ENCODE data around the gene CNTNAP2.

CNTNAP2 gene

GRCh38 chr7:146713205-146713604, 596.6 kb downstream of the CNTNAP2 start:
- TF ChIP-seq GATA3 (IDR thresholded peaks at IDR 0.05; ENCODE audit: low read depth, low read length) = no peak
- no peak for TF ChIP-seq GATA2 (IDR thresholded peaks at IDR 0.05; ENCODE audit: low read depth, low read length)

GRCh38 chr7:146713934-146714333, 597.3 kb downstream of the CNTNAP2 start:
- TF ChIP-seq GATA3 (IDR thresholded peaks at IDR 0.05; ENCODE audit: low read depth, low read length) (no peak), GATA2 (IDR thresholded peaks at IDR 0.05; ENCODE audit: low read depth, low read length) (no peak)

DNA sequence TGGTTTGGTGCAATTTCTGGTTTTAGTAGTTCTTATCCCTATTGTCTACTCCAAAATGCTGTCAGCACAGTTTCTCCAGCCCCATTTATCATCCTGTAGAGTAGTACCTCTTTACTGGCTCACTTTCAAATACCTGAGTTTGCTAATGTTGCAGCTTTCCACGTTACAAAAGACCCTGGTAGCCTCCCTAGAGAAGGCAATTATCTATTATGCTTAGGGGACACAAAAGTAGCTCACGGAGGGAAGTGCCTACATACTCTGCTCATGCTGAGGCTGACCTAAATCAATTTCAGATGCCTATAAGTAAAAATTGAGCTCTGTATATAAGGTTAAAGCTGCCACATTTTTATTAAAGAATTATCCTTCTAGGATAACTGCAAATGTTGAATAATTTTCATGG, 603.6 kb downstream of the CNTNAP2 start:
- TF ChIP-seq GATA3 (IDR thresholded peaks at IDR 0.05; ENCODE audit: low read depth, low read length) (no peak), GATA2 (IDR thresholded peaks at IDR 0.05; ENCODE audit: low read depth, low read length) (no peak)

GRCh38 chr7:146722986-146723385, 606.4 kb downstream of the CNTNAP2 start:
- no peak for TF ChIP-seq GATA2 (IDR thresholded peaks at IDR 0.05; ENCODE audit: low read depth, low read length)

DNA sequence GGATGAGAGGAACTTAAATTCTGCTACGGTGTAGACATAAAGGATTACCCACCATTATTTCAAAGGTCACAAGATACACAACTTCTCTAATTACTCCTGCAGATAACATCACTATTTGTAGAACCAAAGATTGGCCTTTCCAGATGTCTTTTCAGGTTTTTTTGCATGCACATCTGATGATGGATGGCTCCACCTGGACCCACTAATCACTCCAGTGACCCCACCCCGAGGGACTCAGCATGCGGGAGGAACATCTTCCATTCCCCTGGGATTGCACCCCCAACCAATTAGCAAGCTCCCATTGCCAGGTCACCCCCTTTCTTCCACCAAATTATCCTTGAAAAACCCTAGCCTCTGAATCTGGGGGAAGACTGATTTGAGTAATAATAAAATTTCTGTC, 608.9 kb downstream of the CNTNAP2 start:
- TF ChIP-seq GATA3 (IDR thresholded peaks at IDR 0.05; ENCODE audit: low read depth, low read length) (no peak), GATA2 (IDR thresholded peaks at IDR 0.05; ENCODE audit: low read depth, low read length) (no peak)

- TF ChIP-seq GATA3 (IDR thresholded peaks at IDR 0.05; ENCODE audit: low read depth, low read length) (no peak), GATA2 (IDR thresholded peaks at IDR 0.05; ENCODE audit: low read depth, low read length) (no peak)
Observed at GRCh38 chr7:146728141-146728540, 611.5 kb downstream of the CNTNAP2 start.

GRCh38 chr7:146728611-146729010, 612.0 kb downstream of the CNTNAP2 start:
- TF ChIP-seq GATA2 (IDR thresholded peaks at IDR 0.05; ENCODE audit: low read depth, low read length) (no peak), GATA3 (IDR thresholded peaks at IDR 0.05; ENCODE audit: low read depth, low read length) (no peak)

DNA sequence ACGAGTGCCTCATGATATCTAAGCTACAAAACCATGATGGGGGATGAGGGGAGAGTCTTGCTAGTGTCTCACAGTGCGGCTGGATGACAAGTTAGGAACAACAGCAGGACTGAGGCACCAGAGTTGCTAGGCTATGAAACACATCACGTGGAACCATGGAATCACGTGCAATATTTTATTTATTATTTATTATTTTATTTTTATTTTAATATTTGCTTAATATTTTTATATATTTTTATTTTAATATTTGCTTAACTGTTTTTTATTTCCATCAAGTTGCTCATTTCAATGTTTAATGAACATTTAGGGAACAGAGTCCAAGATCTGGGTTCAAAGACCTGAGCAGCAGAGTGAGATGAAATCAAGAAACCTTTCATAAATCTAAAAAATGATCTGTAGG, 614.6 kb downstream of the CNTNAP2 start:
- no peak for TF ChIP-seq GATA3 (IDR thresholded peaks at IDR 0.05; ENCODE audit: low read depth, low read length)
- TF ChIP-seq GATA2 (IDR thresholded peaks at IDR 0.05; ENCODE audit: low read depth, low read length) = no peak

DNA sequence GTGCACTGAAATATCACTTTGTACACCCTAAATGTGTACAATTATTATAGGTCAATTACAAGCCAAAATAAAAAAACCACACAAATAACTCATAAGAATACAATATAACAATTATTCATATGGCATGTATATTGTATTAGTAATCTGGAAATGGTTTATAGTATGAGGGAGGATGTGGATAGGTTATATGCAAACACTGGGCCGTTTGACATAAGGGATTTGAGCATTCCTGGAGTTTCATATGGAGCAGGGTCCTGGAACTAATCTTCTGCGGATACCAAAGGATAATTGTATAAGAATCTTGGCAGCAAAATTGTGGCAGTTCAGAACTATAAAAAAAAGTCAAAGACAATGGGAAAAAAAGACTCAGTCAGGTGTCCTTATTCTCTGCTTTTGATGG, 619.4 kb downstream of the CNTNAP2 start:
- no peak for TF ChIP-seq GATA3 (IDR thresholded peaks at IDR 0.05; ENCODE audit: low read depth, low read length)
- TF ChIP-seq GATA2 (IDR thresholded peaks at IDR 0.05; ENCODE audit: low read depth, low read length) = no peak

GRCh38 chr7:146736446-146737190, 620.0 kb downstream of the CNTNAP2 start:
- TF ChIP-seq GATA2 (IDR thresholded peaks at IDR 0.05; ENCODE audit: low read depth, low read length) (no peak), GATA3 (IDR thresholded peaks at IDR 0.05; ENCODE audit: low read depth, low read length) (no peak)

DNA sequence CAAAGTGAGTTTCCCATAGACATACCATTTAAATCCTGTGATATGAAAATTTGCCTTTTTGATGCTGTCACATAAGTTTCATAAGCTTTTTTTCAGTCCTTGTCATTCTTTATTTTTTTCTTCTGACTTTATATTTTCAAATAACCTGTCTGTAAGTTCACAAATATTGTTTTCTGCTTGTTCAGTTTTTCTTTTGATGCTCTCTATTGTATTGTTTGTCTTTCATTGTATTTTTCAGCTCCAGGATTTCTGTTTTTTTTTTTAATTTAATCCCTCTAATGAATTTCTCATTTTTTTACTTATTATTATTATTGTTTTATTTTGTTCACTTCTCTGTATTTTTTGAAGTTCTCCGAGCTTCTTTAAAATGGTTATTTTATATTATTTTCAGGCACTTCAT, 623.4 kb downstream of the CNTNAP2 start:
- TF ChIP-seq GATA2 (IDR thresholded peaks at IDR 0.05; ENCODE audit: low read depth, low read length) (no peak), GATA3 (IDR thresholded peaks at IDR 0.05; ENCODE audit: low read depth, low read length) (no peak)

DNA sequence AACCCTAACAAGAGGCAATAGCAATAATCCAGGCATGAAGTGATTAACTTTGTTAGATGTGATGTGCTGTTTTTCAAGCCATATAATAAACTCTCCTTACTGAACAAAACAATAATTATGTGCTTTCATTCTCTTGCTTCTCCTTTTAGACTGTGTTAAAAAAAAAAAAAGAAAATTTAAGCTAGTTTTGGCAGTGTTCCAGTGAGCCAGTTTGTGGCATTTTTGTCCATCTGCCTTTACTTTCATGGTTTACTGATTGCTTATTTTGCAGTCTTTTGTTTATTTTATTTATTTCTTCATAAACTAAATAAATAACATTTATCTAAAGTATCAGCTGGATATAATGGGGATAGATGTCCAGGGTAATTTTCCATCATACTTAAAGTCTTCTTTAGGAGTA, 625.3 kb downstream of the CNTNAP2 start:
- TF ChIP-seq GATA2 (IDR thresholded peaks at IDR 0.05; ENCODE audit: low read depth, low read length) = no peak
- TF ChIP-seq GATA3 (IDR thresholded peaks at IDR 0.05; ENCODE audit: low read depth, low read length) = no peak

- TF ChIP-seq GATA3 (IDR thresholded peaks at IDR 0.05; ENCODE audit: low read depth, low read length) (no peak), GATA2 (IDR thresholded peaks at IDR 0.05; ENCODE audit: low read depth, low read length) (no peak)
Observed at GRCh38 chr7:146754385-146754784, 637.8 kb downstream of the CNTNAP2 start.

- TF ChIP-seq GATA2 (IDR thresholded peaks at IDR 0.05; ENCODE audit: low read depth, low read length) = no peak
- TF ChIP-seq GATA3 (IDR thresholded peaks at IDR 0.05; ENCODE audit: low read depth, low read length) = no peak
Observed at GRCh38 chr7:146755585-146755984, 639.0 kb downstream of the CNTNAP2 start.

DNA sequence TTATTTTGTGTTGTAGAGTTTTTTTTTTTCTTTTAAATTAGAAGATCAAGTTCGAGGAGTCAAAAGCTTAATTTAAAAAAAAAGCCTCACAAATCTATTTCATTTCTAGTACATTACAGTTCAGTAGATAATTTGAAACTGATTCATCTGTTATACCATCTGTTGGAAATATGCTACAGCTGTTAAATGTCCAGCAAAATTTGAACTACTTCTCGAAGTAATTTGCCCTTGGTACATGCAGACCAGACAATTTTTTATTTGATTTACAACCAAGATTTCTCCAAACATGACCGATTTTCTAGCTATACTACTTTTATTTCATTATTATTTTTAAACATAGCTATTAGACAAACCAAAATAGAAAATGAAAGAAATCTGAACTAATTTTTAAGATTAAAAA, 647.9 kb downstream of the CNTNAP2 start:
- no peak for TF ChIP-seq GATA2 (IDR thresholded peaks at IDR 0.05; ENCODE audit: low read depth, low read length)

- TF ChIP-seq GATA2 (IDR thresholded peaks at IDR 0.05; ENCODE audit: low read depth, low read length) = no peak
- no peak for TF ChIP-seq GATA3 (IDR thresholded peaks at IDR 0.05; ENCODE audit: low read depth, low read length)
Observed at GRCh38 chr7:146768957-146769356, 652.4 kb downstream of the CNTNAP2 start.
